NB4 (cell line): ENCODE data around the gene NHLH2.

Experiments used
- DNase-seq: peaks from one replicate; pipeline ENCODE4 v3.0.0; 2010; ENCODE audit warnings: low read depth
- H3K4me3 ChIP-seq: one replicate; pipeline ENCODE4 v1.5.1; 2011; ENCODE audit warnings: mild to moderate bottlenecking, low read depth, low read length, moderate library complexity
- CTCF ChIP-seq: IDR thresholded peaks from one replicate; pipeline ENCODE4 v1.5.1; 2012; ENCODE audit warnings: low read depth, low read length
- MYC ChIP-seq: IDR thresholded peaks from 2 replicates; pipeline ENCODE4 v1.6.1; 2011; ENCODE audit warnings: low read depth, low read length
- POLR2A ChIP-seq: IDR thresholded peaks from 2 replicates; pipeline ENCODE4 v1.6.1; 2011; ENCODE audit warnings: mild to moderate bottlenecking; ENCODE audit not compliant: insufficient read length; ENCODE audit errors: extremely low read depth
- TF ChIP-seq, protein P1 (sequence below): IDR thresholded peaks from 2 replicates; pipeline ENCODE4 v1.6.1; 2011; ENCODE audit warnings: low read depth, low read length

NHLH2 gene

DNA sequence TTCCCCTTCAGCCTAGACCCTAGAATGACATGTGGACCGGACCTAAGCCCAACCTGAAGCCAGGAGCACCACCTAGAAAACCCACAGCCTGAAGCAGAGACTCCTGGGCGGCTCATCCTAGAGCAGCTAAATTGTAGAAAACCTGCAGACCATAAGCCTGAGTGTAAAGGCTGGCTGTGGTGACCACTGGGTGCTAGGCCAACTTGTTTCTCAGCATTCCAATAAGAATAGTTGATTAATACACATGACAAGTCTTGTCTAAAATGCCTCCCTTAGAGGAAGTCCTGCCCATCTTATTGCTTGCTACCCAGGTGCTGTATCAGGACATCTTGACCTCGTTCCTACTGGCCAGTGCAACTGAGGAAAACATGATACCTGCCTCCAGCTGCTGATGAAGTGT lies 49.1 kb downstream of the NHLH2 start:
- DNase-seq: no peak
- no peak overlapping the region for H3K4me3 ChIP-seq
- TF ChIP-seq MYC (no peak), CTCF (no peak), POLR2A (no peak)
- TF ChIP-seq, protein P1, sequence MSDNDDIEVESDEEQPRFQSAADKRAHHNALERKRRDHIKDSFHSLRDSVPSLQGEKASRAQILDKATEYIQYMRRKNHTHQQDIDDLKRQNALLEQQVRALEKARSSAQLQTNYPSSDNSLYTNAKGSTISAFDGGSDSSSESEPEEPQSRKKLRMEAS: no peak

DNA sequence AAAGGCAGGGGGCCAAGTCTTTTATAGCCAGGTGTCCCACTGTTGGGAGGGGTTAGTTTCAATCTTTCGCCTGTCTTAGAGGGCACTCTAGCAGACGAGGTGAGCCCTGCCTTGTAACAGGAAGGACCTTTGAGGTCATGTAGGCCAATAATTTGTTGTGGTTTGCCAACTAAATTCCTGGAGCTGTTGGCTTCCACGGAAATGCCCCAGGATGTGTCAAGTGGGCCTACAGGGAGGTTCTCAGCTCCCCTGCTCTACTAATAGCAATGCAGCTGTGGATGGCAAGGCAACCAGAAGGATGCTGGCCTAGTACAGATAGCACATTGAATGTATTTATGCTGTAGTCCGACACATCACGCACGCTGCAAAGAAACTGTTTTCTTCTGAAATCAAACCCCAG lies 50.1 kb downstream of the NHLH2 start:
- TF ChIP-seq POLR2A (no peak), CTCF (no peak), MYC (no peak)
- TF ChIP-seq, protein P1: no peak
- no peak for DNase-seq
- no peak overlapping the region for H3K4me3 ChIP-seq

- TF ChIP-seq, protein P1: no peak
- TF ChIP-seq MYC (no peak), CTCF (no peak), POLR2A (no peak)
- no peak for DNase-seq
- H3K4me3 ChIP-seq: no peak overlapping the region
Observed at GRCh38 chr1:115790356-115790755, 50.6 kb downstream of the NHLH2 start.
